HUES6 (cell line): ENCODE measurements around the gene CPNE4.

ENCODE experiments used
- H3K27ac ChIP-seq: 2 replicates; pipeline ENCODE4 v1.7.0; 2013; ENCODE audit warnings: low read depth, mild to moderate bottlenecking, low read length, inconsistent platforms
- H3K27me3 ChIP-seq: 2 replicates; pipeline ENCODE4 v1.6.1; 2013; ENCODE audit warnings: low read length; ENCODE audit not compliant: control insufficient read depth, insufficient read depth
- H3K36me3 ChIP-seq: 2 replicates; pipeline ENCODE4 v1.6.1; 2013; ENCODE audit warnings: low read length; ENCODE audit not compliant: control insufficient read depth, insufficient read depth
- H3K4me1 ChIP-seq: 2 replicates; pipeline ENCODE4 v1.6.1; 2013; ENCODE audit warnings: low read length; ENCODE audit not compliant: control insufficient read depth, insufficient read depth
- H3K4me3 ChIP-seq: 2 replicates; pipeline ENCODE4 v1.5.1; 2013; ENCODE audit warnings: low read depth, low read length
- H3K9ac ChIP-seq: one replicate; pipeline ENCODE4 v1.6.1; 2013; ENCODE audit warnings: mild to moderate bottlenecking, low read length
- H3K9me3 ChIP-seq: 2 replicates; pipeline ENCODE4 v1.6.1; 2013; ENCODE audit warnings: low read depth, low read length; ENCODE audit not compliant: control insufficient read depth, insufficient read depth

CPNE4 gene

GRCh38 chr3:131775650-131776049, 259.2 kb downstream of the CPNE4 start:
- no peaks in the 10 kb centered on the region for H3K4me1 ChIP-seq
- H3K9ac ChIP-seq: no peak overlapping the region
- H3K27me3 ChIP-seq: no peaks in the 10 kb centered on the region
- no peak overlapping the region for H3K4me3 ChIP-seq
- H3K9me3 ChIP-seq: peaks cover 10% of the 10 kb centered on the region
- no peak overlapping the region for H3K27ac ChIP-seq
- H3K36me3 ChIP-seq: no peaks in the 10 kb centered on the region

- Histone ChIP-seq H3K4me3 (no peak overlapping the region), H3K9ac (no peak overlapping the region), H3K27me3 (no peaks in the 10 kb centered on the region), H3K36me3 (no peaks in the 10 kb centered on the region), H3K9me3 (peaks cover 10% of the 10 kb centered on the region), H3K4me1 (no peaks in the 10 kb centered on the region), H3K27ac (no peak overlapping the region)
Measured at GRCh38 chr3:131772269-131773026, 262.4 kb downstream of the CPNE4 start.

GRCh38 chr3:131762981-131763564, 271.7 kb downstream of the CPNE4 start:
- Histone ChIP-seq H3K9ac (no peak overlapping the region), H3K36me3 (no peaks in the 10 kb centered on the region), H3K4me1 (no peaks in the 10 kb centered on the region), H3K27me3 (no peaks in the 10 kb centered on the region), H3K4me3 (no peak overlapping the region), H3K9me3 (peaks cover 3% of the 10 kb centered on the region; the same call in 1 of the 2 replicates), H3K27ac (no peak overlapping the region)

GRCh38 chr3:131756405-131756804, 278.4 kb downstream of the CPNE4 start:
- Histone ChIP-seq H3K9me3 (peaks cover 10% of the 10 kb centered on the region; the same call in 1 of the 2 replicates), H3K9ac (no peak overlapping the region), H3K4me1 (no peaks in the 10 kb centered on the region), H3K27me3 (no peaks in the 10 kb centered on the region; the same call in 1 of the 2 replicates), H3K36me3 (no peaks in the 10 kb centered on the region), H3K4me3 (no peak overlapping the region), H3K27ac (no peak overlapping the region)

- Histone ChIP-seq H3K27me3 (no peaks in the 10 kb centered on the region; the same call in 1 of the 2 replicates), H3K4me3 (no peak overlapping the region), H3K36me3 (no peaks in the 10 kb centered on the region), H3K9ac (no peak overlapping the region), H3K4me1 (no peaks in the 10 kb centered on the region), H3K27ac (no peak overlapping the region), H3K9me3 (peaks cover 10% of the 10 kb centered on the region; the same call in 1 of the 2 replicates)
Measured at GRCh38 chr3:131755380-131755779, 279.4 kb downstream of the CPNE4 start.

GRCh38 chr3:131750256-131750655, 284.6 kb downstream of the CPNE4 start:
- no peak overlapping the region for H3K4me3 ChIP-seq
- H3K9me3 ChIP-seq: no peaks in the 10 kb centered on the region
- H3K27ac ChIP-seq: no peak overlapping the region
- H3K4me1 ChIP-seq: no peaks in the 10 kb centered on the region
- H3K27me3 ChIP-seq: no peaks in the 10 kb centered on the region
- no peaks in the 10 kb centered on the region for H3K36me3 ChIP-seq
- no peak overlapping the region for H3K9ac ChIP-seq

GRCh38 chr3:131749826-131750225, 285.0 kb downstream of the CPNE4 start:
- no peaks in the 10 kb centered on the region for H3K9me3 ChIP-seq
- H3K27ac ChIP-seq: no peak overlapping the region
- H3K27me3 ChIP-seq: no peaks in the 10 kb centered on the region
- no peaks in the 10 kb centered on the region for H3K4me1 ChIP-seq
- H3K9ac ChIP-seq: no peak overlapping the region
- H3K36me3 ChIP-seq: no peaks in the 10 kb centered on the region
- no peak overlapping the region for H3K4me3 ChIP-seq

GRCh38 chr3:131747466-131747865, 287.3 kb downstream of the CPNE4 start:
- no peaks in the 10 kb centered on the region for H3K4me1 ChIP-seq
- H3K36me3 ChIP-seq: no peaks in the 10 kb centered on the region
- H3K9me3 ChIP-seq: no peaks in the 10 kb centered on the region
- no peak overlapping the region for H3K27ac ChIP-seq
- no peak overlapping the region for H3K9ac ChIP-seq
- H3K27me3 ChIP-seq: no peaks in the 10 kb centered on the region
- no peak overlapping the region for H3K4me3 ChIP-seq

- Histone ChIP-seq H3K36me3 (no peaks in the 10 kb centered on the region), H3K9me3 (no peaks in the 10 kb centered on the region), H3K27ac (no peak overlapping the region)
Measured at GRCh38 chr3:131744765-131745164, 290.0 kb downstream of the CPNE4 start.

GRCh38 chr3:131743126-131743525, 291.7 kb downstream of the CPNE4 start:
- H3K27me3 ChIP-seq: no peaks in the 10 kb centered on the region
- no peaks in the 10 kb centered on the region for H3K9me3 ChIP-seq
- H3K36me3 ChIP-seq: no peaks in the 10 kb centered on the region
- H3K4me1 ChIP-seq: no peaks in the 10 kb centered on the region
- H3K4me3 ChIP-seq: no peak overlapping the region
- no peak overlapping the region for H3K9ac ChIP-seq
- no peak overlapping the region for H3K27ac ChIP-seq

More at GRCh38 chr3:131744765-131745164, 290.0 kb downstream of the CPNE4 start:
- H3K9ac ChIP-seq: no peak overlapping the region
- no peaks in the 10 kb centered on the region for H3K4me1 ChIP-seq
- no peak overlapping the region for H3K4me3 ChIP-seq
- H3K27me3 ChIP-seq: no peaks in the 10 kb centered on the region

- Histone ChIP-seq H3K9ac (no peak overlapping the region), H3K36me3 (no peaks in the 10 kb centered on the region), H3K27me3 (no peaks in the 10 kb centered on the region), H3K9me3 (no peaks in the 10 kb centered on the region), H3K27ac (no peak overlapping the region), H3K4me1 (no peaks in the 10 kb centered on the region), H3K4me3 (no peak overlapping the region)
Measured at GRCh38 chr3:131739211-131739610, 295.6 kb downstream of the CPNE4 start.
